Neural crest cell (in vitro differentiated cells): ENCODE data around the gene LRP3. TPM values are rescaled to one million over a fixed set of nuclear protein-coding genes. Genes with fewer than 3 reads are reported as not detected.

Experiments used
- DNase-seq: peaks from one replicate; pipeline ENCODE4 v3.0.0; 2021; ENCODE audit warnings: low read depth, mixed read lengths, low spot score
- H3K27ac Mint-ChIP-seq: one replicate; pipeline ENCODE4 v1.8.0; 2021; ENCODE audit warnings: mild to moderate bottlenecking, mixed read lengths; ENCODE audit not compliant: unreplicated experiment
- H3K27me3 Mint-ChIP-seq: 2 replicates; pipeline ENCODE4 v1.8.0; 2021; ENCODE audit warnings: low read depth, mild to moderate bottlenecking, mixed read lengths
- H3K36me3 Mint-ChIP-seq: 2 replicates; pipeline ENCODE4 v1.8.0; 2021; ENCODE audit warnings: low read depth, mild to moderate bottlenecking, mixed read lengths
- H3K4me1 Mint-ChIP-seq: 2 replicates; pipeline ENCODE4 v1.8.0; 2021; ENCODE audit warnings: mixed read lengths
- H3K4me3 Mint-ChIP-seq: one replicate; pipeline ENCODE4 v1.8.0; 2021; ENCODE audit warnings: mild to moderate bottlenecking, mixed read lengths
- H3K9me3 Mint-ChIP-seq: 2 replicates; pipeline ENCODE4 v1.8.0; 2021; ENCODE audit warnings: mixed read lengths
- CTCF ChIP-seq: fragments of 200-600 bp; sonication (generic); conservative IDR thresholded peaks from 2 replicates; pipeline ENCODE4 v1.5.0; 2021; ENCODE audit warnings: antibody characterized with exemption, mild to moderate bottlenecking
- total RNA-seq: library from RNA; stranded (reverse); gene quantifications from 2 replicates; pipeline ENCODE4 v1.2.1, GENCODE V29; 2021

LRP3 gene
- total RNA-seq, 1 donor from 2014 or later = 85.6 TPM

DNA sequence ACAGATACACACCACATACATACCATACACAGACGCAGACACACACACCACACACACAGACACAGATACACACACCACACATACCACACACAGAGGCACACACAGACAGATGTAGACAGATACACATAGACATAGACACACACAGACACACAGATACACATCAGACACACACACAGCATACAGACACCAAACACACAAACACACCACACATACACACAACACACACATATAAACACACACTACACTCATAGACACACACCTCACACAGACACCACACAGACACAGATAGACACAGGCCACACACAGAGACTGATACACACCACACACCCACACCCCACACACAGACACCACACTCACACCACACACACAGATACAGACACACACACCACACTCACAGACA lies 56.4 kb downstream of the LRP3 start:
- Mint-ChIP-seq H3K4me3 (no peak overlapping the region), H3K4me1 (no peaks in the 10 kb centered on the region), H3K27me3 (no peaks in the 10 kb centered on the region), H3K36me3 (no peaks in the 10 kb centered on the region), H3K9me3 (no peaks in the 10 kb centered on the region), H3K27ac (no peak overlapping the region)
- no peak for DNase-seq
- no peak for TF ChIP-seq CTCF

DNA sequence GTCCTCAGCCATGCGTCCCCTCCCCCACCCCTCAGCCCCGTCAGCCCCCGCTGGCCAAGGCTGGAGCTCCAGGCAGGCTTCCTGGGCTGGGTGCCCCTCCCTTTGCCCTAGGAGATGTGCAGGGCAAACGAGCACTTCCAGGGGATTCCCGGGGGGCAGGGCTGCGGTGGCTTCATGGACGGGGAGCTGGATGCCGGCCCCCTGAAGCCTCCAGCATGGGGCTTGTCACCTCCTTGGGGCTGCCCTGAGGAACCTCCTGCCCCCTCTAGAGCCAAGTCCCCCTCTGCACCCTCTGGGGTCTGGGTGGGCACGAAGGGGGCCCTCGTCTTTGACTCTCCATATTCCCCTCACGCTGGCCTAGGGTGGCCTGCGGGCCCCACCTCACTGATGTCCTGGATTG lies 56.9 kb downstream of the LRP3 start:
- H3K9me3 Mint-ChIP-seq = no peaks in the 10 kb centered on the region
- DNase-seq = no peak
- TF ChIP-seq CTCF = no peak
- H3K27ac Mint-ChIP-seq = no peak overlapping the region
- no peaks in the 10 kb centered on the region for H3K27me3 Mint-ChIP-seq
- no peaks in the 10 kb centered on the region for H3K4me1 Mint-ChIP-seq
- no peaks in the 10 kb centered on the region for H3K36me3 Mint-ChIP-seq
- no peak overlapping the region for H3K4me3 Mint-ChIP-seq

DNA sequence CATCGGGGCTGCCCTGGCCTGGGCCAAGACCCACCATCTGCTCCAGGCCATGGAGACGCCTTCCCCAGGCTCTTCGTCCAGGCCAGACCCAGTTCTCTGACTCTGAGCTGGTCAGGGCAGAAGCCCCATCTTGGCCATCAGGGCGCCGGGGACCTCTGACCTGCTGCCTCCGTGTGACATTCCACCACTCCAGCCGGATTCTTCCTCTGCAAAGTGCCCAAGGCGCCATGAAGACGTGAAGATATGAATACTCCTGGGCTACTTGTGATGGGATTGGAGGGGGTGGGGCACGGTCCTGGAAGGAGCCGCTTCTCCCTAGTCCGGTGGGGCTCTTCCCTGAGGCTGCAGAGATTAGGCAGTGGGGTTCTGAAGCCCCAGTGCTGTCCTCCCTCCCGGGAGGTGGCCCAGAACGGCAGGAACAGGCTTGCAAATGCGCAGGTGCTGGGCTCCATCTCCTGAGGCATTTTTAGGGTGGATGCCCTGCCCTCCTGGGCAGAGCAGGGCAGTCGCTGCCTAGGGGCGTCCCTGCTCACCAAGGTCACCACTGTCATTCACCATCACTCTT lies 57.5 kb downstream of the LRP3 start:
- no peaks in the 10 kb centered on the region for H3K4me1 Mint-ChIP-seq
- DNase-seq = no peak
- H3K36me3 Mint-ChIP-seq = no peaks in the 10 kb centered on the region
- H3K27me3 Mint-ChIP-seq = no peaks in the 10 kb centered on the region
- H3K9me3 Mint-ChIP-seq = no peaks in the 10 kb centered on the region
- H3K27ac Mint-ChIP-seq = no peak overlapping the region
- H3K4me3 Mint-ChIP-seq = no peak overlapping the region
- no peak for TF ChIP-seq CTCF

DNA sequence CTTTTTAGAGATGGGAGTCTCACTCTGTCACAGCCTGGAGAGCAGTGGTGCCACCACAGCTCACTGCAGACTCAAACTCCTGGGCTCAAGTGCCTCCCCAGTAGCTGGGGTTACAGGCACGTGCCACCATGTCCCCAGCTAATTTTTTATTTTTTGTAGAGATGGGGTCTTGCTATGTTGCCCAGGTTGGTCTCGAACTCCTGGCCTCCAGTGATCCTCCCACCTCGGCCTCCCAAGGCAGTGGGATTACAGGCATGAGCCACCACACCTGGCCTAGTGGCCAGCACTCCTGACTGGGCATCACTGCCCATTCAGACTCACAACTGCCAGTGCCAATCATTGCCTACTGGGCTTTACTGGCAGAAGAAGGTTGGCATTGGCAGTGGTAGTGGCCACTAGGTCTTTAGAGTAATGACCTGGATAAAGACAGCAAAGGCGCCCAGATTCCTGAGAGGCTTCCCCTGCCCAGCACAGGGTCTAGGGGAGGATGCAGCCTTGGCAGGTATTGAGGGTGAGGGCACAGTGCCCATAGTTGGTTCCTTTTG lies 58.4 kb downstream of the LRP3 start:
- no peaks in the 10 kb centered on the region for H3K9me3 Mint-ChIP-seq
- H3K27me3 Mint-ChIP-seq = no peaks in the 10 kb centered on the region
- no peak for DNase-seq
- no peak for TF ChIP-seq CTCF
- no peaks in the 10 kb centered on the region for H3K36me3 Mint-ChIP-seq
- no peak overlapping the region for H3K4me3 Mint-ChIP-seq
- no peaks in the 10 kb centered on the region for H3K4me1 Mint-ChIP-seq
- H3K27ac Mint-ChIP-seq = no peak overlapping the region

GRCh38 chr19:33252971-33253370 lies 58.8 kb downstream of the LRP3 start:
- no peaks in the 10 kb centered on the region for H3K27me3 Mint-ChIP-seq
- no peak overlapping the region for H3K4me3 Mint-ChIP-seq
- no peaks in the 10 kb centered on the region for H3K36me3 Mint-ChIP-seq
- DNase-seq = no peak
- no peaks in the 10 kb centered on the region for H3K4me1 Mint-ChIP-seq
- no peak overlapping the region for H3K27ac Mint-ChIP-seq
- no peak for TF ChIP-seq CTCF
- H3K9me3 Mint-ChIP-seq = no peaks in the 10 kb centered on the region
